ENCODE results near the gene DISC1.

DNA sequence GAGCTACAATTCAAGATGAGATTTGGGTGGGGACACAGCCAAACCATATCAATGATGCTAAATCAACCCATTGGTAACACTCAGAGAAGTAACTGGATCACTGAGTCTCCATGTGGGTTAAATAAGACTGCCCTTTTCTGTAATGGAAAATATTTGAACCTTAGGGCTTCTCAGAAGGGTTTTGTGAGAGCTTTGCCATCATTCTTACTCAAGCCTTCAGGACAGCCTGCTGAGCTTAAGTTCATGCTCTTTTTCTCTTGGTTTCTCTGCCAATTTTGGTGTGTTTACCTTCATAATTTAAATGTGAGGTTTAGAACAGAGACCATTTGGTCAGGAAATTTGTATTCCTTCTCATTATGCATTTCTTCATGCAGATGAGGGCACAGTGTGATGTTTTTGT is 74.7 kb downstream of the DISC1 start:
- TF ChIP-seq, protein P1, sequence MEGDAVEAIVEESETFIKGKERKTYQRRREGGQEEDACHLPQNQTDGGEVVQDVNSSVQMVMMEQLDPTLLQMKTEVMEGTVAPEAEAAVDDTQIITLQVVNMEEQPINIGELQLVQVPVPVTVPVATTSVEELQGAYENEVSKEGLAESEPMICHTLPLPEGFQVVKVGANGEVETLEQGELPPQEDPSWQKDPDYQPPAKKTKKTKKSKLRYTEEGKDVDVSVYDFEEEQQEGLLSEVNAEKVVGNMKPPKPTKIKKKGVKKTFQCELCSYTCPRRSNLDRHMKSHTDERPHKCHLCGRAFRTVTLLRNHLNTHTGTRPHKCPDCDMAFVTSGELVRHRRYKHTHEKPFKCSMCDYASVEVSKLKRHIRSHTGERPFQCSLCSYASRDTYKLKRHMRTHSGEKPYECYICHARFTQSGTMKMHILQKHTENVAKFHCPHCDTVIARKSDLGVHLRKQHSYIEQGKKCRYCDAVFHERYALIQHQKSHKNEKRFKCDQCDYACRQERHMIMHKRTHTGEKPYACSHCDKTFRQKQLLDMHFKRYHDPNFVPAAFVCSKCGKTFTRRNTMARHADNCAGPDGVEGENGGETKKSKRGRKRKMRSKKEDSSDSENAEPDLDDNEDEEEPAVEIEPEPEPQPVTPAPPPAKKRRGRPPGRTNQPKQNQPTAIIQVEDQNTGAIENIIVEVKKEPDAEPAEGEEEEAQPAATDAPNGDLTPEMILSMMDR (IDR thresholded peaks at IDR 0.05; ENCODE audit: low read depth, low read length) = no peak
- TF ChIP-seq EZH2phosphoT487 (IDR thresholded peaks at IDR 0.05; ENCODE audit: low read depth) = no peak
